SK-N-SH treated with all-trans-retinoic acid at 6 μM for 48 hours (cell line): ENCODE data around the gene MET.

ENCODE experiments used
- POU6F1 ChIP-seq: fragments of 250-450 bp; sonication (Bioruptor Pico); IDR thresholded peaks from 2 replicates; pipeline ENCODE4 v1.8.0; 2021; ENCODE audit warnings: low read depth, mild to moderate bottlenecking, moderate library complexity, borderline replicate concordance
- ZFP3 ChIP-seq: fragments of 250-450 bp; sonication (Bioruptor Pico); IDR thresholded peaks from 2 replicates; pipeline ENCODE4 v1.5.0; 2020; ENCODE audit warnings: mild to moderate bottlenecking, moderate library complexity
- ZNF565 ChIP-seq: fragments of 450-650 bp; formaldehyde crosslinking; conservative IDR thresholded peaks from 2 replicates; pipeline ENCODE4 v1.5.0; 2020; ENCODE audit warnings: low read depth, mild to moderate bottlenecking, moderate library complexity
- ZNF8 ChIP-seq: fragments of 450-650 bp; formaldehyde crosslinking; IDR thresholded peaks from 2 replicates; pipeline ENCODE4 v1.5.0; 2020; ENCODE audit warnings: mild to moderate bottlenecking, moderate library complexity

- no peak for TF ChIP-seq ZFP3
- TF ChIP-seq POU6F1 (CRISPR knock-in tag): no peak
- TF ChIP-seq ZNF8 (CRISPR knock-in tag): no peak
- no peak for TF ChIP-seq ZNF565 (CRISPR knock-in tag)
Observed at GRCh38 chr7:116796471-116796870, 124.5 kb downstream of the MET start.
